ENCODE results near the gene TRIM59.

DNA sequence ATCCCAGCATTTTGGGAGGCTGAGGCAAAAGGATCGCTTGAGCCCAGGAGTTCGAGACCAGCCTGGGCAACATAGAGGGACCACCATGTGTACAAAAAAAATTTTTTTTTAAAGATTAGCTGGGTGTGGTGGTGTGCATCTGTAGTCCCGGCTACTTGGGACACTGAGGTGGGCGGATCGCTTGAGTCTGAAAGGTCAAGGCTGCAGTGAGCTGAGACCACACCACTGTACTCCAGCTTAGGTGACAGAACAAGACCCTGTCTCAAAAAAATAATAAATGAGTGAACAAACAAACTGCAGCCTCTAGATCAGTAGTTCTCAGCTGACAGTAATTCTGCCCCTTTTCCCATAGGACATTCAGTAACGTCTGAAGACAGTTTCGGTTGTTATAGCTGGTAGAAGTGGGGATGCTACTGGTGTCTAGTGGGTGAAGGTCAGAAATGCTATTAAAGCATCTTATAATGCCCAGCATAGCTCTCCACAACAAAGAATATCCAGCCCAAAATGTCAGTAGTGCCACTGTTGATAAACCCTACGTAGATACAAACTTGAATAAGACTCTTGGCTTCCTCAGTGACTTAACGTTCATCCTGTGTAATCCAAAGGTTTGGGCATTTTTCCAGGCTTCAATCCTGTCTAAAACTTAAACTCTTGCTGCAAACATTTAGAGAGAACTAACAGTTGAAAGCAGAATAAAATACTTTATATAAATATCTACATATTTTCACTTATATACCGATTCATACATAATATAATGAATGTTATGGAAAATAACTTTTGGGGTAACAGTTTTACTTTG is 39.6 kb downstream of the TRIM59 start:
- TF ChIP-seq, protein P1, sequence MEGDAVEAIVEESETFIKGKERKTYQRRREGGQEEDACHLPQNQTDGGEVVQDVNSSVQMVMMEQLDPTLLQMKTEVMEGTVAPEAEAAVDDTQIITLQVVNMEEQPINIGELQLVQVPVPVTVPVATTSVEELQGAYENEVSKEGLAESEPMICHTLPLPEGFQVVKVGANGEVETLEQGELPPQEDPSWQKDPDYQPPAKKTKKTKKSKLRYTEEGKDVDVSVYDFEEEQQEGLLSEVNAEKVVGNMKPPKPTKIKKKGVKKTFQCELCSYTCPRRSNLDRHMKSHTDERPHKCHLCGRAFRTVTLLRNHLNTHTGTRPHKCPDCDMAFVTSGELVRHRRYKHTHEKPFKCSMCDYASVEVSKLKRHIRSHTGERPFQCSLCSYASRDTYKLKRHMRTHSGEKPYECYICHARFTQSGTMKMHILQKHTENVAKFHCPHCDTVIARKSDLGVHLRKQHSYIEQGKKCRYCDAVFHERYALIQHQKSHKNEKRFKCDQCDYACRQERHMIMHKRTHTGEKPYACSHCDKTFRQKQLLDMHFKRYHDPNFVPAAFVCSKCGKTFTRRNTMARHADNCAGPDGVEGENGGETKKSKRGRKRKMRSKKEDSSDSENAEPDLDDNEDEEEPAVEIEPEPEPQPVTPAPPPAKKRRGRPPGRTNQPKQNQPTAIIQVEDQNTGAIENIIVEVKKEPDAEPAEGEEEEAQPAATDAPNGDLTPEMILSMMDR (conservative IDR thresholded peaks at IDR 0.05; ENCODE audit: low read length), result no peak
- no peak for TF ChIP-seq EZH2phosphoT487 (IDR thresholded peaks at IDR 0.05; ENCODE audit: borderline replicate concordance)
